Measurements from ENCODE around the gene KRTAP22-2.

DNA sequence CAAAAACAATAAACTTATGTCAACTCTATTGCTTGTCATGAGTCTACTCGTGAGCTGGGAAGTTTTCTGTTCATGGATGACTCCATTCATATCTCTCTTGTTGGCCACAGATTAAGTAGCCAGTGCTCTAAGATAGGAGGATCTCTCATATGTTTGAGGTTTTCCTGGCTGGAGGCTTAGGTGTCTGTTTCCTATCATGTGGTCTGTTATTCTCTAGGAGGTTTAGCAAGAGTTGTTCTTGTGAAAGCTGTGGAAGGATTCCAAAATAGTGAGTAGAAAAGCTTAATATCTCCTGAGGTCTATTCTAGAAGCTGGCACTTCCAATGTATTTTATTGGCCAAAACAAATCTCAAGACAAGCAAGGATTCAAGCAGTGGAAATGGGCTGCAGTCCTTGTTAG lies 39.0 kb upstream of the KRTAP22-2 start:
- TF ChIP-seq, protein P1, sequence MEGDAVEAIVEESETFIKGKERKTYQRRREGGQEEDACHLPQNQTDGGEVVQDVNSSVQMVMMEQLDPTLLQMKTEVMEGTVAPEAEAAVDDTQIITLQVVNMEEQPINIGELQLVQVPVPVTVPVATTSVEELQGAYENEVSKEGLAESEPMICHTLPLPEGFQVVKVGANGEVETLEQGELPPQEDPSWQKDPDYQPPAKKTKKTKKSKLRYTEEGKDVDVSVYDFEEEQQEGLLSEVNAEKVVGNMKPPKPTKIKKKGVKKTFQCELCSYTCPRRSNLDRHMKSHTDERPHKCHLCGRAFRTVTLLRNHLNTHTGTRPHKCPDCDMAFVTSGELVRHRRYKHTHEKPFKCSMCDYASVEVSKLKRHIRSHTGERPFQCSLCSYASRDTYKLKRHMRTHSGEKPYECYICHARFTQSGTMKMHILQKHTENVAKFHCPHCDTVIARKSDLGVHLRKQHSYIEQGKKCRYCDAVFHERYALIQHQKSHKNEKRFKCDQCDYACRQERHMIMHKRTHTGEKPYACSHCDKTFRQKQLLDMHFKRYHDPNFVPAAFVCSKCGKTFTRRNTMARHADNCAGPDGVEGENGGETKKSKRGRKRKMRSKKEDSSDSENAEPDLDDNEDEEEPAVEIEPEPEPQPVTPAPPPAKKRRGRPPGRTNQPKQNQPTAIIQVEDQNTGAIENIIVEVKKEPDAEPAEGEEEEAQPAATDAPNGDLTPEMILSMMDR (IDR thresholded peaks at IDR 0.05): no peak
- TF ChIP-seq POLR2A (IDR thresholded peaks at IDR 0.05): no peak
